GM15510 (cell line): ENCODE results near the gene CHAF1A.
A peak's percentile ranks its signal among the peaks of the same experiment; 100 is the strongest.

Experiments
- POLR2A ChIP-seq: IDR thresholded peaks from 3 replicates; pipeline ENCODE4 v1.6.1; 2011; ENCODE audit warnings: borderline replicate concordance; ENCODE audit not compliant: insufficient read length; ENCODE audit errors: extremely low read depth

The CHAF1A gene, protein sequence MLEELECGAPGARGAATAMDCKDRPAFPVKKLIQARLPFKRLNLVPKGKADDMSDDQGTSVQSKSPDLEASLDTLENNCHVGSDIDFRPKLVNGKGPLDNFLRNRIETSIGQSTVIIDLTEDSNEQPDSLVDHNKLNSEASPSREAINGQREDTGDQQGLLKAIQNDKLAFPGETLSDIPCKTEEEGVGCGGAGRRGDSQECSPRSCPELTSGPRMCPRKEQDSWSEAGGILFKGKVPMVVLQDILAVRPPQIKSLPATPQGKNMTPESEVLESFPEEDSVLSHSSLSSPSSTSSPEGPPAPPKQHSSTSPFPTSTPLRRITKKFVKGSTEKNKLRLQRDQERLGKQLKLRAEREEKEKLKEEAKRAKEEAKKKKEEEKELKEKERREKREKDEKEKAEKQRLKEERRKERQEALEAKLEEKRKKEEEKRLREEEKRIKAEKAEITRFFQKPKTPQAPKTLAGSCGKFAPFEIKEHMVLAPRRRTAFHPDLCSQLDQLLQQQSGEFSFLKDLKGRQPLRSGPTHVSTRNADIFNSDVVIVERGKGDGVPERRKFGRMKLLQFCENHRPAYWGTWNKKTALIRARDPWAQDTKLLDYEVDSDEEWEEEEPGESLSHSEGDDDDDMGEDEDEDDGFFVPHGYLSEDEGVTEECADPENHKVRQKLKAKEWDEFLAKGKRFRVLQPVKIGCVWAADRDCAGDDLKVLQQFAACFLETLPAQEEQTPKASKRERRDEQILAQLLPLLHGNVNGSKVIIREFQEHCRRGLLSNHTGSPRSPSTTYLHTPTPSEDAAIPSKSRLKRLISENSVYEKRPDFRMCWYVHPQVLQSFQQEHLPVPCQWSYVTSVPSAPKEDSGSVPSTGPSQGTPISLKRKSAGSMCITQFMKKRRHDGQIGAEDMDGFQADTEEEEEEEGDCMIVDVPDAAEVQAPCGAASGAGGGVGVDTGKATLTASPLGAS

DNA sequence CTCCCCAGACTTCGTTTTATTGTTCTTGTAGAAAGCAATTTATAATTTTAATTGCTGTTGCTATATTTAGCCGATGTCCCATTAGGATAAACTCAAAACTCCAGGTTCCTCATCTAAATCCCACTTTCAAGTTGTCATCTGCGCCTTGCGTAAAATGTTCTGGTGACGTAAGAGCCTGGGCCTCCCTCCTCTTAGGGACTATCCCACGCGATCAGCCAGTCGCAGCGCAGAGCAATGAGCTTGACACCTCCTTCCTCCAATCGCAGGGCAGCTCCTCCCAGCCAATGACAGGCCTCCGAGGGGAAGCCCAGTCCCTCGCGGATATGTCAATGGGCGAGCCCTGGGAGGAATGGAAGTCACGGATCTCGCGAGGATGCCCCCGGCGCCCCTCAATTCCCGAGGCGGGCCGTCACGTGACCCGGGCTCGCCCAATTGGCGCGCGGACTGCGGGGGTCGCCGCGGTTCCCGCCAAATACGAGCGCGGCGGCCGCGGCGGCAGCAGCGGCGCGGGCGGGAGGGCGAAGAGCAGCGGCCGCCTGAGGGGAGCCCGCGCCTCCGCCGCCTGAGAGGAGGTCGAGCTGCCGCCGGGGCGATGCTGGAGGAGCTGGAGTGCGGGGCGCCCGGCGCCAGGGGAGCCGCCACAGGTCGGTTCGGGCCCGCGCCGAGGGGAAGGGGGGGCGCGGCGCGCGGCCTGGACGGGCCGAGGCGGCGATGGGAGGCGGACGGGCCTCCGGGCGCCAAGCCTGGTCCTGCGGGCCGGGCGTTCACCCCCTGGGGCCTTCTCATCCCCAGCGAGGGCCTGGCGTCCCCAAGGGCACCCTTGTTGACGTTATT is at the start of gene CHAF1A:
TSS of gene CHAF1A (plus strand) at position 470 of the 834 bp plus-strand sequence. CDS start at position 593, 123 bp downstream.
- TF ChIP-seq POLR2A: peak; percentile 69

DNA sequence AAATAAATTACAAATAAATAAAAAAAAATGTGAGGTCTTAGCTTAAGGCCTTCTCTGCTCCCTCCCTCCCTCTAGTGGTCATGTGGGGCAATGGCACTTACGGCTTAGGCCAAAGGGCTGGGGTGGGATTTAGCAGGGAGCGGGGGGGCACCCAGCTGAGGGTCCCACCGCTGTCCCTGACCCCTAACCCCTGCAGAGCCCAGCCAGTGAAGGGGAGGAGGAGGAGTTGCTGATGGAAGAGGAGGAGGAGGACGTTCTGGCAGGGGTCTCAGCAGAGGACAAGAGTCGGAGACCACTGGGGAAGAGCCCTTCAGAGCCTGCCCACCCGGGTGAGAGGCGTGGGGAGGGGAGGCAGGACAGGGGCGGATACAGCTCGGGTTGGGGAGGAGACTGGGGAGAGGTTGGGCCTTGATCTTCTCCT is 49.7 kb upstream of the CHAF1A start:
- no peak for TF ChIP-seq POLR2A

DNA sequence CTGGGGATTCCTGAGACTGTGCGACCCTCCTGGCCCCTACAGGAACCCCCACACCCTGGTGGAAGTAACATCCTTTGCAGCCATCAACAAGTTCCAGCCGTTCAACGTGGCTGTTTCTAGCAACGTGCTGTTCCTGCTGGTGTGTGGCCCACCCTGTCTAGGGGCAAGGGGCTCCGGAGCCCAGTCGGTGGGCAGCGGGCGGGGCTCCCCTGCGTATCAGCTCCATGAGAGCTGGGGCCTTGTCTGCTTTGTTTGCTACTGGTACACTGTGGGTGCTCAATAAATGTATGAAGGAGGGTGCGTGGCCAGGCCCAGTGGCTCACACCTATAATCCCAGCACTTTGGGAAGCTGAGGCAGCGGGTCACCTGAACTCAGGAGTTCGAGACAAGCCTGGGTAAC is 48.2 kb upstream of the CHAF1A start:
- TF ChIP-seq POLR2A: no peak

DNA sequence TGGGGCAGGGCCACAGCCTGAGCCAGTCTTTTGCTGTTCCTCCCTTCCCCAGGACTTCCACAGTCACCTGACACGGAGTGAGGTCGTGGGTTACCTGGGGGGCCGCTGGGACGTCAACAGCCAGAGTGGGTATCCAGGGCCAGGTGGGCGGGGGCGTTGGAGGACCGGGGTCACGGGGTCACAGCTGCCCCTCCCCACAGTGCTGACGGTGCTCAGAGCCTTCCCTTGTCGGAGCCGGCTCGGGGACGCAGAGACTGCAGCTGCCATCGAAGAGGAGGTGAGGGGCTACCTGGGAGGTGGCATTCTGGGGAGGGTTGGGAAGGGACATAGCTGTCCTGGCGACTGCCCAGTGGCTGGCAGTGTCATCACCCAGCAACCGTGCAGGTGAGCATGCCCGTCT is 47.5 kb upstream of the CHAF1A start:
- no peak for TF ChIP-seq POLR2A

DNA sequence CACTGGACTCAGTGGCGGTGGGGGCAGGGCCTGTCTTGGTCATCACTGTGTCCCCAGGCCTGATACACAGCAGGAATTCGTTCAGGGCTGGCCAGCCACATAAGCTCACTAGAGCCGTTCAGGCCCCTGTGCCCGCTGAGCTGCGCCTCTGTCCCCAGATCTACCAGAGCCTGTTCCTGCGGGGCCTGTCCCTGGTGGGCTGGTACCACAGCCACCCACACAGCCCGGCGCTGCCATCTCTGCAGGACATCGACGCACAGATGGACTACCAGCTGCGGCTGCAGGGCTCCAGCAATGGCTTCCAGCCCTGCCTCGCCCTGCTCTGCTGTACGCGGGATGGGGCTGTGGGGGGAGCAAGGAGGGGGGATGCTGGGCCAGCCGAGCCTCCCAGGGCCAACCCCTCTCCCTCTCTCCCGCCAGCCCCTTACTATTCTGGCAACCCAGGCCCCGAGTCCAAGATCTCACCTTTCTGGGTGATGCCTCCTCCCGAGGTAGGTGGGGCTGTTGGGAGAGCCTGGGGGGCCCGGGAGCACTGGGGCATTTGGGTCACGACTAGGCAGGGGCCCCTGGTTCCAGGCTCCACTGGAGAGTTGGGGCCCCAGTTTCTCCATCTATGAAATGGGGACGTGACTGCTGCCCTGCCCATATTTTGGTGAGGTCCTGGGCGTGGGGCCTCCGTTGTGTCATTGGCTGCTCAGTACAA is 45.2 kb upstream of the CHAF1A start:
- no peak for TF ChIP-seq POLR2A

DNA sequence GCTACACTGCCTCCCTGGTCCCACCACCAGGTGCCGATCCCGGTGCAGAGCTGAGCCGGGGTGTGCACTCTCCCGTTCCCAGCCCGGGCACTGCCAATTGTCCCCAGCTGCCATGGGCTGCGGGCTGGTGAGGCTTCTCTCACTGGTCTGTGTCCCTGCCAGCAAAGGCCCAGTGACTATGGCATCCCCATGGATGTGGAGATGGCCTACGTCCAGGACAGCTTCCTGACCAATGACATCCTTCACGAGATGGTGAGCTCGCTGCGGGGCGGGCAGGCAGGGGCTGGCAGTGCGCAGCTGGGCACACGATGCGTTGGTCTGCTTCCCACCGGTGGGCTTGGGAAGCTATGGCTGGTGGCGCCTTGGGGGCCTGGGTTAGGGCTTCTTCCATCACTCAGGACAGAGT is 44.5 kb upstream of the CHAF1A start:
- TF ChIP-seq POLR2A: no peak

DNA sequence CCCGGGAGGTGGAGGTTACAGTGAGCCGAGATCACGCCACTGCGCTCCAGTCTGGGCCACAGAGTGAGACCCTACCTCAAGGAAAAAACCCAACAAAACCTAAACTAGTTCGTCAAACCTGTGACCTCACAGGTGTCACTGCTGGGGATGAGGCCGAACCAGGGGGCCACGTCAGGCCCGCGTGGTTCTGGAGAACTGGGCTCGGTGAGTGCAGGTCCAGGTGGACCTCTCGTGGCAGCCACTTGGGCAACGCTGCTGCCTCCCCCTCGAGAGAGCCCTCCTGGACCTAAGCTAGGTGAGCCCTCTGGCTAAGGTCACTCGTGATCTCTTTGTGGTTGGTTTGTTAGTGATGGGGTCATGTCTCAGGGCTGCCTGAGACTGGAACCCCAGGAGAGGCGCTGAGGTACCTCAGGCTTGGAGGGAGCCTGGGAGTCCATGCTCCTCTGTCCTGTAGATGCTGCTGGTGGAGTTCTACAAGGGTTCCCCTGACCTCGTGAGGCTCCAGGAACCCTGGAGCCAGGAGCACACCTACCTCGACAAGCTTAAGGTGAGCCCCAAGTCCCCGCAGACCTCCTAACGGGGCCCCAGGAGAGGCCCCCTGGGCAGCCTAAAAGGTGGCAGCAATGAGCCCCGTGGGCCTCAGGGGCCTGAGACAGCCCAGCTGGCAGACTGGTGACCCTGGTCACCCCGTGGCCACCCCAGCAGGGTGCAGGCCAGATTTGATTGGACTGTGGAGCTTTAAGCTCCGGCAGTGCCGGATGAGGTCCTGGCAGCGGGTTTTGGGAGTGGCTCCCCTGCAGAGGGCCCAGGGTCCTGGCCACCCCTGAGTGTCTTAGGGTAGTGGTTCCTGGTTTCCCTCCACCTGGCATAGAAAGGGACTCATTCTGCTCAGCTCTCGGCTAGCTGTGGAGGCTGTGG is 43.5 kb upstream of the CHAF1A start:
- TF ChIP-seq POLR2A: no peak

DNA sequence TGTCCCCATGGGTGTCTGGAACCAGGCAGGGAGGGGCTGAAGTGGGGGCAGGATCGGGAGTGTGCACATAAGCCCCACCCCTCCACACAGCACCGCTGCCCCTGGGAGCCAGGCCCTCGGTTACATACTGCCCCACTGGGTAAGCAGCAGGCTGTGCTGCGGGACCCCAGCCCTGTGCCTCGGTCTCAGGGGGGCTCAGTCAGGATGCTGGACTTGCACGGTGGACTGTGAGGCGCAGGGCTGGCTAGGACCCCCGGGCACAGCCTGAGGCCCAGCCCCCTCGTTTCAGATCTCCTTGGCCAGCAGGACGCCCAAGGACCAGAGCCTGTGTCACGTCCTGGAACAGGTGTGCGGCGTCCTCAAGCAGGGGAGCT is 42.8 kb upstream of the CHAF1A start:
- no peak for TF ChIP-seq POLR2A

DNA sequence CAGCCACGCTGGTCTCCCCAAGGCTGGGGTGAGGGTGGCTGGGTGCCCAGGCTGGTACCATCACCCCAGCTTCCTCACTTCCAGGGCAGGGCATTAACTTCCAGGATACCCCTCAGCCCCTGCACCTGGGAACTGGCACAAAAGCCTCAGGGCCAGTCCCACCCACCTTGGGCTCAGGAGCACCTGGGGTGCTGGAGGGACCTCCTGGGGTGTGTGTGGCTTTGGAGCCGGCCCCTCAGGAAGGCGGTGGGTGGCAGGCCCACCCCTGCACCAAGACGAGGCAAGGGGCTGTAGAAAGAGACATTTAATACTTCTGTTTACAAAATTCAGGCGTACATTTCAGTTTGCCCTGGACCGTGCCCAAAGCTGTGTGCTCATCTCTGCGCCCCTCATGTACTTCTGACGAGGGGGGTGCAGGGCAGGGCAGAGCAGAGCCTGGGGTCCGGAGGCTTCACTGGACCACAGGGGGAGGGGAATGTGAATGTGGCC is 42.3 kb upstream of the CHAF1A start:
- no peak for TF ChIP-seq POLR2A

DNA sequence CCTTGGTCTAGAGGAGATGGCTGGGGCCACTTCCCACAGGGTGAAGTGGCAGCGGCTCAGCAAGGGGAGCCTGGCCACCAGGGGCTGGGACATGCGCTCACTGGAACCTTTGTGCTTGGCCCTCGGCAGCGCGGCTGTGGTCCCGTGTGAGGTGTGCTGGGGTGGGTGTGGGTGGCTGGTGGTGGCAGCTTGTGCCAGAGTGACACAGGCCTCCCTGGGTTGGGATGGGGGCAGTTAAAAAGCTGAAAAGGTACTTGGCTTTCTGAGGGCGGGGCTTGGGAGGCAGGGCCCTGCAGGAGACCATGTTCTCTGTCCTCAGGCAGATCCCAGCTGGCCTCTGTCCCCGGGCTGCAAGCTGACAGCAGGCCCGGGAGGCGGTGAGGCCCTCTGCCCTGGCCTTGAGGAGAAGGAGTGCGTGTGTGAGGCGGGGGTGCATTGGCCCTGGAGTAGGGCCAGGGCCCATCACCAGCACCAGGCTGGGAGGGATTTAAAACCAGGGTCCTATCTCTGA is 41.7 kb upstream of the CHAF1A start:
- no peak for TF ChIP-seq POLR2A

DNA sequence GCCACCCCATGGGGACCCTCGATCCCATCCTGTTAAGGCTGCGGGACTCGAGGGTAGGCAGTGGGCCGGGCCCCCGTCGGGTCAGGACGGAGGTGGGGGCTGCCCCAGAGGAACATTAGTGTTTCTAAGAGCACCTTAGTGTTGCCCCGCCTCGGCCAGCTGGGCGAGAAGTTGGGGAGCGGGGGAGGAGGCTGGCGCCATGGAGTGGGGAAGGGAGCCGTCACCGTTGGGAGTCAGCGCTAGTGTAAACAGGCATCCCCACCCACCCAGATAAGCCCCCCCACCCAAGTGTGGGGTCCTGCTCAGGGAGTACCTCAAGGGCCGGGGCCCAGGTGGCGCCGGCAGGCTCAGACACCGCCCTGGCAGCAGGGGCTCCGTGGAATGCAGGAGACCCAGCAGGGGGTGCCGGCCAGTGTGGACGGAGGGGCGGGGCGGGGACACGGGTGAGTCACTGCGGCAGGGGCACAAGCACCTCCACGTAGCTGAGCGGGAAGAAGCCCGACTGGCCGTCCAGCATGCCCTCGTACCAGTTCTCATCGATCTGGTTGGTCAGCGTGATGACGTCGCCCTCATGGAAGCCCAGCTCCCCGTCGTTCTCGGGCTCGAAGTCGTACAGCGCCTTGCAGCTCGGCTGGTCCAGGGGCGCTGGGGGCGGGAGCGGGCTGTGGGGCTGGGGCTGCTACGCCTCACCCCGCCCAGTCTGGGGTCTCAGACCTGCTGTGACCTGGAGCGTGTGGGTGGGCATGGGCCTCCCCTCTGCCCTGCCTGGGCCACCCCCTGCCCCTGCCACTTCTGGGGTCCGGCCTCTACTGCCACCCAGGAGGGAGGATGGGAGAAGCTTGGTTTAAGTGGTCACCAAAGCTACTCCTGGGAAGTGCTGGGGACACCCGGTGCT is 41.0 kb upstream of the CHAF1A start:
- no peak for TF ChIP-seq POLR2A
